ENCODE data around the gene LEMD2. TPM values are rescaled to one million over a fixed set of nuclear protein-coding genes. Genes with fewer than 3 reads are reported as not detected.

LEMD2 gene
- total RNA-seq, 1 experiment from 2014 or later, result 91.8 TPM

DNA sequence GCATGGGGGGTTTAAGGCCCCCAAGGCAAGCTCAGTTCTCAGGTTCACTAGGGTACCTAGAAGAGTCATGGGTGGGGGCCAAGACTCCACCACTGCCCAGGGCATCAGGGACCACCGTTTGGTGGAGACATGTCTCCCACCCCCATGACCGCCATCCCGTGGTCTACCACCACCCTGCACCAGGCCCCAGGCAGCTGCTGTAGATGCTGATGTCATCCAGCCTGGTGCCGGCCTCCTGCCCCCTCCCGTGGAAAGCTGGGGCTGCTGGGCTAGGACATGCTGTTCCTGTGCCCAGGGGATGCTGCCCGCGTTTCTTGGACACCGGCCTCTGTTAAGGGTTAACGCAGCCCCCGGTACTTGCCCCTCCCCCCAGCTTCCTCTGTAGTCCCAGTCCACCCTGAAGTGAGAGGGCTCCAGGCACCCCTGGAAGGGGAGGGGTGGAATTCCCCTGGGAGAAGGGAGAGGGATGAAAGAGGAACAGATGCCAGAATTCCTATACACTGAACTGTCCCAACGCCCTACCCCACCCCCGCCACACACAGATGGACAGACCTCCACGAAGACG lies 42.8 kb downstream of the LEMD2 start:
- H4K8ac ChIP-seq (replicated peaks; ENCODE audit: insufficient read length, low read depth, low read length), result no peak overlapping the region
- no peak overlapping the region for H4K91ac ChIP-seq (ENCODE audit: insufficient read length, low read depth, low read length)
- peaks cover 8% of the 10 kb centered on the region; the same call in 1 of the 2 replicates for H3K4me1 ChIP-seq (ENCODE audit: insufficient read depth, low read length)
- no peak overlapping the region for H3K56ac ChIP-seq (ENCODE audit: insufficient read length, low read depth, low read length)
- DNase-seq, result peak; percentile 46
- H3K27ac ChIP-seq (ENCODE audit: insufficient read length, low read depth, low read length), result no peak overlapping the region
- H3K27me3 ChIP-seq (ENCODE audit: insufficient read depth, low read length), result no peaks in the 10 kb centered on the region
- H3K9ac ChIP-seq (ENCODE audit: extremely low read depth, insufficient read length, low read length), result no peak overlapping the region
- H3K4me1 Mint-ChIP-seq, result peaks cover 50 to 74% of the 10 kb centered on the region in 2 experiments
- peak overlapping the region; percentile 18 for H3K18ac ChIP-seq (ENCODE audit: insufficient read length, low read depth, low read length)
- no peak overlapping the region for H2AFZ ChIP-seq (ENCODE audit: low read length)
- no peak overlapping the region for H2BK120ac ChIP-seq (ENCODE audit: low read depth, low read length, poor library complexity, severe bottlenecking)
- no peaks in the 10 kb centered on the region; a peak in 1 of 7 replicates for H3K36me3 Mint-ChIP-seq (ENCODE audit: insufficient read depth in 1 of 3, low read depth in 3 of 3)
- H3K14ac ChIP-seq (ENCODE audit: insufficient read depth, low read length), result no peak overlapping the region; the same call in 1 of the 2 replicates
- H3K79me2 ChIP-seq (ENCODE audit: insufficient read depth, low read length), result no peaks in the 10 kb centered on the region
- H4K5ac ChIP-seq (ENCODE audit: insufficient read length, low read depth, low read length), result no peak overlapping the region
- no peaks in the 10 kb centered on the region for H3K79me1 ChIP-seq (ENCODE audit: insufficient read depth, low read depth, low read length, poor library complexity, severe bottlenecking)
- no peak overlapping the region for H2BK12ac ChIP-seq (ENCODE audit: insufficient read length, low read depth, low read length)
- H2AK5ac ChIP-seq (ENCODE audit: insufficient read length, low read length), result no peak overlapping the region
- TF ChIP-seq CTCF (conservative IDR thresholded peaks at IDR 0.05), result no peak
- H3K4me3 Mint-ChIP-seq, result no peak overlapping the region; a peak in 1 of 5 replicates
- no peak overlapping the region for H2BK15ac ChIP-seq (ENCODE audit: low read depth, low read length)
- no peaks in the 10 kb centered on the region for H3K9me3 ChIP-seq (ENCODE audit: control insufficient read depth, low read depth, low read length)
- no peak overlapping the region for H2BK20ac ChIP-seq (ENCODE audit: low read depth, low read length, poor library complexity, severe bottlenecking)
- peaks cover 12% of the 10 kb centered on the region for H3K27me3 Mint-ChIP-seq (ENCODE audit: low read depth)
- no peak overlapping the region; a peak in 1 of 7 replicates for H3K27ac Mint-ChIP-seq
- no peak overlapping the region for H2BK5ac ChIP-seq (ENCODE audit: insufficient read length, low read length)
- H3K4me2 ChIP-seq (ENCODE audit: insufficient read depth, insufficient read length, low read length), result no peak overlapping the region
- H3K4ac ChIP-seq (ENCODE audit: low read depth, low read length), result no peak overlapping the region
- no peaks in the 10 kb centered on the region for H4K20me1 ChIP-seq (ENCODE audit: control insufficient read depth, insufficient read depth, insufficient read length)
- no peaks in the 10 kb centered on the region for H3K23me2 ChIP-seq (ENCODE audit: insufficient read length, low read depth, low read length, poor library complexity, severe bottlenecking)
- WGBS (ENCODE audit: extremely low coverage, insufficient read length, low lambda C conversion rate), result no CpG with 5 or more reads among the region's 14 CpGs
- H3T11ph ChIP-seq (ENCODE audit: low read length), result no peak overlapping the region
- no peak overlapping the region for H3K23ac ChIP-seq (ENCODE audit: insufficient read length, low read depth, low read length)
- no peaks in the 10 kb centered on the region for H3K9me3 Mint-ChIP-seq
